GM10248 (cell line): ENCODE data around the gene LIPI.

ENCODE experiments used
- CTCF ChIA-PET: fragments of 300-600 bp; sonication (Branson Sonifier 250); formaldehyde crosslinking; extraction: SDS; loops from one replicate; lab custom pipeline; 2021; ENCODE audit warnings: antibody characterized with exemption; lab: Yijun Ruan, JAX
- POLR2A ChIA-PET: fragments of 350-650 bp; sonication (Branson Sonifier 250); formaldehyde crosslinking; extraction: SDS; loops from one replicate; lab custom pipeline; 2020; ENCODE audit warnings: antibody characterized with exemption; lab: Yijun Ruan, JAX
- DNase-seq: peaks from one replicate; pipeline ENCODE4 v3.0.0; 2012; ENCODE audit errors: extremely low spot score
- CTCF ChIP-seq: IDR thresholded peaks from 2 replicates; pipeline ENCODE4 v1.5.1; 2012; ENCODE audit warnings: mild to moderate bottlenecking, low read depth; ENCODE audit errors: extremely low read depth, missing control alignments, control extremely low read depth

LIPI gene

GRCh38 chr21:14210738-14211137 is at the start of gene LIPI:
Gene LIPI (minus strand): TSS chr21:14210955. CDS start chr21:14210845, 110 bp downstream.
- no peak for TF ChIP-seq CTCF
- ChIA-PET POLR2A (no interaction called here), CTCF (no interaction called here)
- no peak for DNase-seq

- no peak for DNase-seq
- ChIA-PET POLR2A (no interaction called here), CTCF (interaction anchor here (0.7 to 1.9 kb wide), 15 partner anchors 9 to 1470 kb away, joined by 3 to 9 read pairs (median 3); partner anchors contain the start of gene USP25)
- no peak for TF ChIP-seq CTCF
These were observed 49.5 kb upstream of the LIPI start for GRCh38 chr21:14260174-14260764.

GRCh38 chr21:14259747-14260146 is 49.0 kb upstream of the LIPI start:
- DNase-seq = peak; percentile 32
- ChIA-PET POLR2A (no interaction called here), CTCF (interaction anchor here (0.7 to 1.9 kb wide), 15 partner anchors 8 to 1470 kb away, joined by 3 to 9 read pairs (median 3); partner anchors contain the start of gene USP25)
- peak; percentile 51 for TF ChIP-seq CTCF

GRCh38 chr21:14251336-14251735 is 40.6 kb upstream of the LIPI start:
- POLR2A ChIA-PET = no interaction called here
- no peak for TF ChIP-seq CTCF
- no peak for DNase-seq
- CTCF ChIA-PET = interaction anchor here (1.1 to 3.4 kb wide), 4 partner anchors 7 to 12 kb away, joined by 3 to 23 read pairs (median 6); no protein-coding TSS in a partner anchor

- POLR2A ChIA-PET = no interaction called here
- CTCF ChIA-PET = interaction anchor here (1.0 to 3.0 kb wide), 3 partner anchors 7 to 14 kb away, joined by 4 to 23 read pairs (median 7); no protein-coding TSS in a partner anchor
- DNase-seq = no peak
- no peak for TF ChIP-seq CTCF
These were observed 35.0 kb upstream of the LIPI start for GRCh38 chr21:14245711-14246110.

GRCh38 chr21:14244911-14245310 is 34.2 kb upstream of the LIPI start:
- TF ChIP-seq CTCF = no peak
- DNase-seq = no peak
- POLR2A ChIA-PET = no interaction called here
- CTCF ChIA-PET = interaction anchor here (1.0 to 3.0 kb wide), 3 partner anchors 8 to 15 kb away, joined by 4 to 23 read pairs (median 7); no protein-coding TSS in a partner anchor
